Fibroblast of mammary gland (primary cell): ENCODE data around the gene EPHB6.

Source experiments
- DNase-seq: peaks from one replicate; pipeline ENCODE4 v3.0.0-alpha.2; 2010; ENCODE audit warnings: low read depth
- H3K4me3 ChIP-seq: 2 replicates; pipeline ENCODE4 v1.5.1; 2011; ENCODE audit warnings: low read depth, mild to moderate bottlenecking, low read length, moderate library complexity; ENCODE audit not compliant: control insufficient read depth
- TF ChIP-seq, protein P1 (sequence below): conservative IDR thresholded peaks from 2 replicates; pipeline ENCODE4 v1.5.1; 2011; ENCODE audit warnings: low read depth, low read length, inconsistent platforms; ENCODE audit not compliant: control insufficient read depth, insufficient read depth

The EPHB6 gene

DNA sequence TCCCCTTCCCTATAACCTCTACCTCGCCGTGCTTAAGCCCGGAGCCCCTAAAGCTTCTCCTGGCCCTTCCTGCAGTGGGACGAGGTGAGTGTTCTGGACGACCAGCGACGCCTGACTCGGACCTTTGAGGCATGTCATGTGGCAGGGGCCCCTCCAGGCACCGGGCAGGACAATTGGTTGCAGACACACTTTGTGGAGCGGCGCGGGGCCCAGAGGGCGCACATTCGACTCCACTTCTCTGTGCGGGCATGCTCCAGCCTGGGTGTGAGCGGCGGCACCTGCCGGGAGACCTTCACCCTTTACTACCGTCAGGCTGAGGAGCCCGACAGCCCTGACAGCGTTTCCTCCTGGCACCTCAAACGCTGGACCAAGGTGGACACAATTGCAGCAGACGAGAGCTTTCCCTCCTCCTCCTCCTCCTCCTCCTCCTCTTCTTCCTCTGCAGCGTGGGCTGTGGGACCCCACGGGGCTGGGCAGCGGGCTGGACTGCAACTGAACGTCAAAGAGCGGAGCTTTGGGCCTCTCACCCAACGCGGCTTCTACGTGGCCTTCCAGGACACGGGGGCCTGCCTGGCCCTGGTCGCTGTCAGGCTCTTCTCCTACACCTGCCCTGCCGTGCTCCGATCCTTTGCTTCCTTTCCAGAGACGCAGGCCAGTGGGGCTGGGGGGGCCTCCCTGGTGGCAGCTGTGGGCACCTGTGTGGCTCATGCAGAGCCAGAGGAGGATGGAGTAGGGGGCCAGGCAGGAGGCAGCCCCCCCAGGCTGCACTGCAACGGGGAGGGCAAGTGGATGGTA, 9.2 kb downstream of the EPHB6 start:
- DNase-seq: no peak
- TF ChIP-seq, protein P1, sequence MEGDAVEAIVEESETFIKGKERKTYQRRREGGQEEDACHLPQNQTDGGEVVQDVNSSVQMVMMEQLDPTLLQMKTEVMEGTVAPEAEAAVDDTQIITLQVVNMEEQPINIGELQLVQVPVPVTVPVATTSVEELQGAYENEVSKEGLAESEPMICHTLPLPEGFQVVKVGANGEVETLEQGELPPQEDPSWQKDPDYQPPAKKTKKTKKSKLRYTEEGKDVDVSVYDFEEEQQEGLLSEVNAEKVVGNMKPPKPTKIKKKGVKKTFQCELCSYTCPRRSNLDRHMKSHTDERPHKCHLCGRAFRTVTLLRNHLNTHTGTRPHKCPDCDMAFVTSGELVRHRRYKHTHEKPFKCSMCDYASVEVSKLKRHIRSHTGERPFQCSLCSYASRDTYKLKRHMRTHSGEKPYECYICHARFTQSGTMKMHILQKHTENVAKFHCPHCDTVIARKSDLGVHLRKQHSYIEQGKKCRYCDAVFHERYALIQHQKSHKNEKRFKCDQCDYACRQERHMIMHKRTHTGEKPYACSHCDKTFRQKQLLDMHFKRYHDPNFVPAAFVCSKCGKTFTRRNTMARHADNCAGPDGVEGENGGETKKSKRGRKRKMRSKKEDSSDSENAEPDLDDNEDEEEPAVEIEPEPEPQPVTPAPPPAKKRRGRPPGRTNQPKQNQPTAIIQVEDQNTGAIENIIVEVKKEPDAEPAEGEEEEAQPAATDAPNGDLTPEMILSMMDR: no peak
- H3K4me3 ChIP-seq: no peak overlapping the region

DNA sequence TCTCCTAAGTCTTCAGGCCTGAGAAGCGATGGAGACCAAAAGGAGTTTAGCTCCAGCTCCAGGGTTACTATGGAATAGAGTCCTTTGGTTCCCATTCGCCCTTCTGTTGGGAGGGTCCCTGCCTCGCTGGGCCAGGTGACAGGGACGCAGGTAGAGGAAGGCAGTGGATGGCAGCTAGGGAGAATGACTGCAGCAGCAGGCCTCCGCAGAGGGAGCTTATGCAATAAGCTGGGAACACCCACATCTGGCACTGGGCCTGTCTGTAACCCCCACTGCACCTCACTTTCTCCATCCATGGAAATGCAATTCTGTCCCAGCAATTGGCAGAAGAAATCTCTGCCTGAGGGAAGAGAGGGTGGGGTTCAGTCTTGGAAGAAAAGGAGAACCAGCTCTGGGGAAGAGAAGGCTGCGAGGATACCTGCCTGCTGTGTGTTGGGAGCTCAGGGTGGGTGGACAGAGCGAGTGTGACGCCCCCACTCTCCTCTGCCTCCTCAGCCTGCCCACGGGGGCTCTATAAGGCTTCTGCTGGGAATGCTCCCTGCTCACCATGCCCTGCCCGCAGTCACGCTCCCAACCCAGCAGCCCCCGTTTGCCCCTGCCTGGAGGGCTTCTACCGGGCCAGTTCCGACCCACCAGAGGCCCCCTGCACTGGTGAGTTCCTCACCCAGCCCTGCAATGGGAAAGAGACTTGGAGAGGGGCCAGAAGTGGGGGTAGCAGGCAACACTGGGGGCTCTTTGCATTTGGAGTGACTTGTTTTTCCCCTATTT, 10.3 kb downstream of the EPHB6 start:
- no peak for DNase-seq
- no peak overlapping the region for H3K4me3 ChIP-seq
- TF ChIP-seq, protein P1: no peak

DNA sequence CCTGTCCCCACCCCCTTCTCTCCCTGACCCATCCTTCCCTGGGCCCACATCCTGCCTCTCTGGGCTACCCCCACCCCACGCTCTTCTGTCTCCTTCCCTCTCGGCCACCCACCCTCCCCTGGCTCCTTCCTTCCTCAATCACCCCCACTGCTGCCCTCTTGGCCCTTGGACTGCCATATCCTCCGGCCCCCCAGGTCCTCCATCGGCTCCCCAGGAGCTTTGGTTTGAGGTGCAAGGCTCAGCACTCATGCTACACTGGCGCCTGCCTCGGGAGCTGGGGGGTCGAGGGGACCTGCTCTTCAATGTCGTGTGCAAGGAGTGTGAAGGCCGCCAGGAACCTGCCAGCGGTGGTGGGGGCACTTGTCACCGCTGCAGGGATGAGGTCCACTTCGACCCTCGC, 10.9 kb downstream of the EPHB6 start:
- no peak overlapping the region for H3K4me3 ChIP-seq
- no peak for DNase-seq
- TF ChIP-seq, protein P1: no peak

DNA sequence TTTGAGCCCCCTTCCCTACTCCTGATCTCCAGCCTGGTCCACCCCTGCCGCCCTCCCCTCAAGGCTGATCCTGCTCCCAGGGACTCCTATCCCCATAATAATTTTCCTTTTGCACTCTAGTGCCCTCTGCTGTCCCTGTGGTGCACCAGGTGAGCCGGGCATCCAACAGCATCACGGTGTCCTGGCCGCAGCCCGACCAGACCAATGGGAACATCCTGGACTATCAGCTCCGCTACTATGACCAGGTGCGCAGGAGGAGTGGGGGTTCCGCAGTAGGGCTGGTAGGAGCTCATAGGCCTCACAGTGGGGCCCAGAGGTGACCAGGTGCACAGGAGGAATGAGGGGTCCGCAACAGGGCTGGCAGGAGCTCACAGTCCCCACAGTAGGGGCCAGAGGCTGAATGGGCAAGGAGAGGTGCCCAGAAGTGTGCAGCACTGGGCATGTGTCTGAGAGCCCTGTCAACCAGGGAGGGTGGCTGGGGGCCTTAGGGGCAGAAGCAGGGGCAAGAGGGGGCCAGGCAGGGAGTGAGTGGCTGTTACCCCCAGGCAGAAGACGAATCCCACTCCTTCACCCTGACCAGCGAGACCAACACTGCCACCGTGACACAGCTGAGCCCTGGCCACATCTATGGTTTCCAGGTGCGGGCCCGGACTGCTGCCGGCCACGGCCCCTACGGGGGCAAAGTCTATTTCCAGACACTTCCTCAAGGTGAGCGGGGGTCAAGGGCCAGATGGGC, 11.7 kb downstream of the EPHB6 start:
- TF ChIP-seq, protein P1: peak; percentile 51
- DNase-seq: peak; percentile 12
- no peak overlapping the region for H3K4me3 ChIP-seq

DNA sequence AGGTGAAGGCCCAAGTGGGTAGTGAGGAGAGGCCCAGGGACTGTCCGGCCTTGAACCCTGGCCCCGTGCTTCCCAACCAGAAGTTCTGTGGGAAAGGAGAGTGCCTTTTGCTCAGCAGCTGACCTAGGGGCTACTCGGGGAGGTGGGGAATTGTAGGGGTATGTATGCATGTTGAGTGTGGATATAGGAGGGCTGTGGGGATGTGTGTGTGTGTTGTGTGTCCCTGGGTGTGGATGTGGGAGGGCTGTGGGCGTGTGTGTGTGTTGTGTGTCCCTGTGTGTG, 12.2 kb downstream of the EPHB6 start:
- H3K4me3 ChIP-seq: no peak overlapping the region
- no peak for DNase-seq
- TF ChIP-seq, protein P1: no peak

DNA sequence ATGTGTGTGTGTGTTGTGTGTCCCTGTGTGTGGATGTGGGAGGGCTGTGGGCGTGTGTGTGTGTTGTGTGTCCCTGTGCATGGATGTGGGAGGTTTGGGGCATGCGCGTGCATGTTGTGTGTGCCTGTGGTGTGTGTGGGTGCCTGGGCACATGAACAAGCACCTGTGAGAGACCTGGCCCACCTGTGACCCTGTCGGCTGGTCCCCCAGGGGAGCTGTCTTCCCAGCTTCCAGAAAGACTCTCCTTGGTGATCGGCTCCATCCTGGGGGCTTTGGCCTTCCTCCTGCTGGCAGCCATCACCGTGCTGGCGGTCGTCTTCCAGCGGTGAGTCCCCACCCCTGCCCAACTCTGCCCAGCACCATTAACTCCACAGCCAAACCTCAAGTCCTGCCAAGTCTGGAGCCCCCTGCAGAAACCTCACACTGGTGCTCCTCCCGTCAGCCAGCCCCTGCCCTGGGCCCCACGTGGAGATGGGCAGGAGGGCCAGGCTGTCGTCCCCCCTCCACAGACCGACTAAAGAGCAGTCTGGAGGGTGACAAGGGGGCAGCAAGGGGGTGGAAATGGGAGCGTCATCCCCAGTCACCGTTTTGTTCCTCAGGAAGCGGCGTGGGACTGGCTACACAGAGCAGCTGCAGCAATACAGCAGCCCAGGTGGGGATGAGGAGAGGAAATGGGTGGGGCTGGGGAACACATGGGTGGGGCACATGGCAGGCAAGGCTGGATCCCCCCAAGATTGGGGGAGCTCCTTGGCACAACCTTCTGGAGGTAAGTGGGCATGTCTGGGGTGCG, 12.7 kb downstream of the EPHB6 start:
- TF ChIP-seq, protein P1: no peak
- no peak overlapping the region for H3K4me3 ChIP-seq
- DNase-seq: no peak
